HFFc6 (cell line): ENCODE data around the gene PRR20A. TPM values are rescaled to one million over a fixed set of nuclear protein-coding genes. Genes with fewer than 3 reads are reported as not detected.
"Not testable (repeated sequence)": the region's sequence is repeated elsewhere in the genome, so short reads cannot be mapped to it uniquely, and the experiment has no call there.

Source experiments
- DNase-seq: peaks from one replicate; pipeline ENCODE4 v3.0.0-alpha.2; 2018
- H3K27ac Mint-ChIP-seq: 2 replicates; pipeline ENCODE4 v1.8.0; 2020; ENCODE audit warnings: mild to moderate bottlenecking, mixed read lengths
- H3K27me3 Mint-ChIP-seq: 2 replicates; pipeline ENCODE4 v1.8.0; 2021; ENCODE audit warnings: mild to moderate bottlenecking, moderate library complexity, mixed read lengths; ENCODE audit not compliant: insufficient read depth
- H3K36me3 Mint-ChIP-seq: 2 replicates; pipeline ENCODE4 v1.8.0; 2021; ENCODE audit warnings: low read depth, mixed read lengths
- H3K4me1 Mint-ChIP-seq: 2 replicates; pipeline ENCODE4 v1.8.0; 2020; ENCODE audit warnings: low read depth, mixed read lengths
- H3K4me3 Mint-ChIP-seq: 2 replicates; pipeline ENCODE4 v1.8.0; 2020; ENCODE audit warnings: mild to moderate bottlenecking, moderate library complexity, mixed read lengths
- H3K9me3 Mint-ChIP-seq: 2 replicates; pipeline ENCODE4 v1.8.0; 2020; ENCODE audit warnings: mild to moderate bottlenecking, mixed read lengths
- total RNA-seq, 6 experiments: library from RNA; stranded (reverse); fragmentation: NEBNext Ultra II Directional; extraction: Animal tissue kit (Norgen Biotek cat#: 25700); gene quantifications; 2 replicates in 1 of 6; 3 replicates in 5 of 6; pipeline ENCODE4 v1.2.3, GENCODE V29; 2021
- TF ChIP-seq, protein P1 (sequence below): fragments of 200-600 bp; sonication (generic); IDR thresholded peaks from 2 replicates; pipeline ENCODE4 v1.5.0; 2021; ENCODE audit warnings: antibody characterized with exemption, mild to moderate bottlenecking

PRR20A gene
- total RNA-seq, 6 experiments from 2014 or later: not detected

DNA sequence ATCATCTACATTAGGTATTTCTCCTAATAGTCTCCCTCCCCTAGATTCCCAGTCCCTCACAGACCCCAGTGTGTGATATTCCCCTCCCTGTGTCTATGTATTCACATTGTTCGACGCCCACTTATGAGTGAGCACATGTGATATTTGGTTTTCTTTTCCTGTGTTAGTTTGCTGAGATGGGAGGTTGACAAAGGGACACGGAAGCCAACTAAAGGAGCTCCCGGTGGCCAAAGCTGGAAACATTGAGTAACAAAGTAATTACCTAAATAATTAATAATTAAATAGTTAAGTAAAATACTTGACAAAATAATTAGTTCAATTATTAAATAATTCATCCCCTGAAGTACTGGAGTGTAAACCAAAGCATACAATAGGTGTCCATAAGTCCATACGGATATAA is 1.7 kb upstream of the PRR20A start:
- Mint-ChIP-seq H3K36me3 (no peaks in the 10 kb centered on the region), H3K4me3 (no peak overlapping the region), H3K27me3 (no peaks in the 10 kb centered on the region), H3K27ac (no peak overlapping the region), H3K9me3 (peaks cover 8% of the 10 kb centered on the region), H3K4me1 (no peaks in the 10 kb centered on the region)
- TF ChIP-seq, protein P1, sequence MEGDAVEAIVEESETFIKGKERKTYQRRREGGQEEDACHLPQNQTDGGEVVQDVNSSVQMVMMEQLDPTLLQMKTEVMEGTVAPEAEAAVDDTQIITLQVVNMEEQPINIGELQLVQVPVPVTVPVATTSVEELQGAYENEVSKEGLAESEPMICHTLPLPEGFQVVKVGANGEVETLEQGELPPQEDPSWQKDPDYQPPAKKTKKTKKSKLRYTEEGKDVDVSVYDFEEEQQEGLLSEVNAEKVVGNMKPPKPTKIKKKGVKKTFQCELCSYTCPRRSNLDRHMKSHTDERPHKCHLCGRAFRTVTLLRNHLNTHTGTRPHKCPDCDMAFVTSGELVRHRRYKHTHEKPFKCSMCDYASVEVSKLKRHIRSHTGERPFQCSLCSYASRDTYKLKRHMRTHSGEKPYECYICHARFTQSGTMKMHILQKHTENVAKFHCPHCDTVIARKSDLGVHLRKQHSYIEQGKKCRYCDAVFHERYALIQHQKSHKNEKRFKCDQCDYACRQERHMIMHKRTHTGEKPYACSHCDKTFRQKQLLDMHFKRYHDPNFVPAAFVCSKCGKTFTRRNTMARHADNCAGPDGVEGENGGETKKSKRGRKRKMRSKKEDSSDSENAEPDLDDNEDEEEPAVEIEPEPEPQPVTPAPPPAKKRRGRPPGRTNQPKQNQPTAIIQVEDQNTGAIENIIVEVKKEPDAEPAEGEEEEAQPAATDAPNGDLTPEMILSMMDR: no peak
- DNase-seq: no peak

DNA sequence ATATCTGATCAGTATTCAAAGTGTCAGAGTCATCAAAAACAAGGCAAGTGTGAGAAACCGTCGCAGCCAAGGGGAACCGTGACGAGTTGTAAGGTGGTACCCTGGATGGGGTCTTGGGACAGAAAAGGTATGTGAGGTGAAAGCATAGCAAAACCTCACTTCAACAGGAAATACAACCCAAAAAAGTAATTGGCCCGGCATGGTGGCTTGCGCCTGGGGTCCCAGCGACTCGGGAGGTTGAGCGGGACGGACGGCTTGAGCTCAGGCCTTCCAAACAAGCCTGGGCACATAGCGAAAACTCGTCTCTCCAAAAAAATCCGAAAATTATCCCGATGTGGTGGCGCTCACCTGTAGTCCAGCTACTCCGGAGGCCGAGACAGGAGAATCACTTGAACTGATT is 937 bp upstream of the PRR20A start:
- H3K4me1 Mint-ChIP-seq, H3K36me3 Mint-ChIP-seq, DNase-seq, H3K9me3 Mint-ChIP-seq, H3K4me3 Mint-ChIP-seq, H3K27ac Mint-ChIP-seq, H3K27me3 Mint-ChIP-seq: not testable (repeated sequence)

DNA sequence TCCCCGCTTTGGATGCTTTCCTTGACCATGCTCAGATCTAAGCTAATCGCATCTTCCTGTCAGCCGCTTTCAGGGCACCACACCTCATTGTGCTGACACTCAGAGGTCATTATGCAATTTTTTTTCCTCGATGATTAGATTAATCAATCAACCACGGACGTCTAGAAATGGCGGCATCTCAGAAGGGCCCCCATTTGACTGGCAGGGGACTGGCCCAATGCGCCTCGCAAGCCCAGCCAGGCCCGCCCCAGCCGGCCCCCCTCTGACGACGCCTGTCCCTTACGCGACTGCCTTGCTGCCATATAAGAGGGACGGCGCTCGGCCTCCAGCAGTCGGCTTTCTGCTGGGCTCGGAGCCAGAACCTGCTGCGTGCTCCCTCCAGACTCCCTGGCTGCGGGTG is 6.5 kb downstream of the PRR20A start, which contains the start of gene PRR20B:
Gene PRR20B, plus strand, starts transcription at position 301 of the 400 bp plus-strand sequence. CDS start 387 bp downstream, outside the sequence.
- H3K9me3 Mint-ChIP-seq, H3K4me1 Mint-ChIP-seq, DNase-seq, H3K4me3 Mint-ChIP-seq, H3K27me3 Mint-ChIP-seq, H3K36me3 Mint-ChIP-seq, H3K27ac Mint-ChIP-seq: not testable (repeated sequence)

DNA sequence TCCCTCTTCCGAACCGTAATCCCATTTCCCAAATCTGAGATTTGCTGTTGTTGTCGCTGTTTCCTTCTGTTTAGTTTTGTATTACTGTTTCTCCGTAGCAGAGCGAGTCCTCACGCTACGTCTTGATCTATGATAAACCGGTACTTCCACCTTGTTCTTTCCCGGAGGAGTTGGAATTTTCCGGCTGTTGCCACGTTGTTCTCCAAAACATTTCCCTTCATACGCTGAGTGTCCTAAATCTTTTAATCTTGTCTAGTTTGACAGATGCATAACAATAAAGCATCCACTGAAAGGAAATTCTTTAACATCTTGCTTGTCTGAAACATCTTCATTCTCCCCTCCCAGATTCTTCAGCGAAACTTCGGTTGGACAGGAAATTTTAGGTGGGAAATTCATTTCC is 7.4 kb downstream of the PRR20A start:
- not testable (repeated sequence) for H3K27me3 Mint-ChIP-seq, DNase-seq, H3K27ac Mint-ChIP-seq, H3K4me1 Mint-ChIP-seq, H3K9me3 Mint-ChIP-seq, H3K36me3 Mint-ChIP-seq, H3K4me3 Mint-ChIP-seq

DNA sequence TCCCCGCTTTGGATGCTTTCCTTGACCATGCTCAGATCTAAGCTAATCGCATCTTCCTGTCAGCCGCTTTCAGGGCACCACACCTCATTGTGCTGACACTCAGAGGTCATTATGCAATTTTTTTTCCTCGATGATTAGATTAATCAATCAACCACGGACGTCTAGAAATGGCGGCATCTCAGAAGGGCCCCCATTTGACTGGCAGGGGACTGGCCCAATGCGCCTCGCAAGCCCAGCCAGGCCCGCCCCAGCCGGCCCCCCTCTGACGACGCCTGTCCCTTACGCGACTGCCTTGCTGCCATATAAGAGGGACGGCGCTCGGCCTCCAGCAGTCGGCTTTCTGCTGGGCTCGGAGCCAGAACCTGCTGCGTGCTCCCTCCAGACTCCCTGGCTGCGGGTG is 13.0 kb downstream of the PRR20A start, which contains the start of gene PRR20C:
Gene PRR20C, plus strand, starts transcription at position 301 of the 400 bp plus-strand sequence. CDS start 387 bp downstream, outside the sequence.
- H3K27me3 Mint-ChIP-seq, DNase-seq, H3K36me3 Mint-ChIP-seq, H3K27ac Mint-ChIP-seq, H3K4me1 Mint-ChIP-seq, H3K9me3 Mint-ChIP-seq, H3K4me3 Mint-ChIP-seq: not testable (repeated sequence)

DNA sequence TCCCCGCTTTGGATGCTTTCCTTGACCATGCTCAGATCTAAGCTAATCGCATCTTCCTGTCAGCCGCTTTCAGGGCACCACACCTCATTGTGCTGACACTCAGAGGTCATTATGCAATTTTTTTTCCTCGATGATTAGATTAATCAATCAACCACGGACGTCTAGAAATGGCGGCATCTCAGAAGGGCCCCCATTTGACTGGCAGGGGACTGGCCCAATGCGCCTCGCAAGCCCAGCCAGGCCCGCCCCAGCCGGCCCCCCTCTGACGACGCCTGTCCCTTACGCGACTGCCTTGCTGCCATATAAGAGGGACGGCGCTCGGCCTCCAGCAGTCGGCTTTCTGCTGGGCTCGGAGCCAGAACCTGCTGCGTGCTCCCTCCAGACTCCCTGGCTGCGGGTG is 19.6 kb downstream of the PRR20A start, which contains the start of gene PRR20D:
Gene PRR20D, plus strand, starts transcription at position 301 of the 400 bp plus-strand sequence. CDS start 387 bp downstream, outside the sequence.
- not testable (repeated sequence) for H3K27ac Mint-ChIP-seq, H3K4me1 Mint-ChIP-seq, H3K27me3 Mint-ChIP-seq, H3K9me3 Mint-ChIP-seq, H3K36me3 Mint-ChIP-seq, H3K4me3 Mint-ChIP-seq, DNase-seq

DNA sequence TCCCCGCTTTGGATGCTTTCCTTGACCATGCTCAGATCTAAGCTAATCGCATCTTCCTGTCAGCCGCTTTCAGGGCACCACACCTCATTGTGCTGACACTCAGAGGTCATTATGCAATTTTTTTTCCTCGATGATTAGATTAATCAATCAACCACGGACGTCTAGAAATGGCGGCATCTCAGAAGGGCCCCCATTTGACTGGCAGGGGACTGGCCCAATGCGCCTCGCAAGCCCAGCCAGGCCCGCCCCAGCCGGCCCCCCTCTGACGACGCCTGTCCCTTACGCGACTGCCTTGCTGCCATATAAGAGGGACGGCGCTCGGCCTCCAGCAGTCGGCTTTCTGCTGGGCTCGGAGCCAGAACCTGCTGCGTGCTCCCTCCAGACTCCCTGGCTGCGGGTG is 26.2 kb downstream of the PRR20A start, which contains the start of gene PRR20E:
Gene PRR20E, plus strand, starts transcription at position 301 of the 400 bp plus-strand sequence. CDS start 387 bp downstream, outside the sequence.
- H3K27me3 Mint-ChIP-seq, H3K36me3 Mint-ChIP-seq, DNase-seq, H3K9me3 Mint-ChIP-seq, H3K4me3 Mint-ChIP-seq, H3K4me1 Mint-ChIP-seq, H3K27ac Mint-ChIP-seq: not testable (repeated sequence)

DNA sequence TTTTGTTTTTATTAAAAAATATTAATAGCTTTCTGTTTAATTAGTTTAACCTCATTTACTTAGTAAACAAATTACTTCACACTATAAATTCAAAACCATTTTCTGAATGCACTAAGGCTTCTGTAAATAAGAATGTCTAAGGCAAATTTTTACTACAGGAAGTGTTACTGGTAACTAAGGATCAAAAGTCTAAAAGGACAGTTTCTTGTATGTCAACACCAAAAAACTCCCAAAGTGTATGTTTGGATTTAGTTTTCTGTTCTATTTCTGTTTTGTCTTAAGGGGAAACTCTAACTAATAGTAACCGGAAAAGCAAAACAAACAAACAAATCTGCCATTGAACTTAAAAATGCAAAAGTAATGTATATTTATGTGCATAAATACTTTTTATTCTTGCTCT is 50.9 kb downstream of the PRR20A start:
- Mint-ChIP-seq H3K4me3 (no peak overlapping the region), H3K36me3 (no peaks in the 10 kb centered on the region), H3K27me3 (no peaks in the 10 kb centered on the region), H3K27ac (no peak overlapping the region), H3K4me1 (no peaks in the 10 kb centered on the region), H3K9me3 (no peaks in the 10 kb centered on the region)
- TF ChIP-seq, protein P1: no peak
- DNase-seq: no peak

Other genes starting within 250 kb of the PRR20A start
- gene PRR20B, start 6.6 kb downstream of the PRR20A start, total RNA-seq: not detected
- gene PRR20C, start 13.1 kb downstream of the PRR20A start, total RNA-seq: not detected
- not detected for gene PRR20D, start 19.7 kb downstream of the PRR20A start, total RNA-seq
- gene PRR20E, start 26.3 kb downstream of the PRR20A start, total RNA-seq: not detected